HTR-8/SVneo (cell line): Measurements from ENCODE around the gene CDK6.

Experiments
- DNase-seq: peaks from one replicate; pipeline ENCODE4 v3.0.0; 2011; ENCODE audit warnings: low spot score, mixed read lengths; ENCODE audit not compliant: insufficient read length
- FAIRE-seq: peaks from 2 replicates; lab custom pipeline; 2011; peaks lifted over from hg19 to GRCh38; lab: Jason Lieb, UNC

The CDK6 gene

GRCh38 chr7:92665926-92666325, 170.4 kb downstream of the CDK6 start:
- DNase-seq (no peak), FAIRE-seq (no peak)

DNA sequence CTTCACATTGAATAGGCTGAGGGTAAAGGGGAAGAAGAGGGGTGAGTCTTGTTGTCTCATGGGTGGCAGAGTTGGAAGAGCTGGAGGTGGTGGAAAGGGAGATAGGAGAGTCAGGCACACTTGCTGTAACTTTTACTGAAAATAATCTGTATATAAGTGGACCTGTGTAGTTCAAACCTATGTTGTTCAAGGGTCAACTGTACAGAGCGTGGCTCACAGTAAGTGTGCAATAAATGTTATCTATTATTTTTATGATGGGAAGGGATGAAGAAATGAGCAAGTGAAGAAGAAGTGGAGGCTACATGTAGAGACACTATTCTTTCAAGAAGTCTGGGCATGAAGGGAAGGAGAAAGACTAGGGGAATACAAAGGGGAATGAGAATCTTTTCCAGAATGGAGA, 174.7 kb downstream of the CDK6 start:
- FAIRE-seq, result no peak
- no peak for DNase-seq

- no peak for FAIRE-seq
- DNase-seq, result no peak
Measured at GRCh38 chr7:92658671-92659070, 177.7 kb downstream of the CDK6 start.

- no peak for FAIRE-seq
Measured at GRCh38 chr7:92657391-92657790, 179.0 kb downstream of the CDK6 start.

DNA sequence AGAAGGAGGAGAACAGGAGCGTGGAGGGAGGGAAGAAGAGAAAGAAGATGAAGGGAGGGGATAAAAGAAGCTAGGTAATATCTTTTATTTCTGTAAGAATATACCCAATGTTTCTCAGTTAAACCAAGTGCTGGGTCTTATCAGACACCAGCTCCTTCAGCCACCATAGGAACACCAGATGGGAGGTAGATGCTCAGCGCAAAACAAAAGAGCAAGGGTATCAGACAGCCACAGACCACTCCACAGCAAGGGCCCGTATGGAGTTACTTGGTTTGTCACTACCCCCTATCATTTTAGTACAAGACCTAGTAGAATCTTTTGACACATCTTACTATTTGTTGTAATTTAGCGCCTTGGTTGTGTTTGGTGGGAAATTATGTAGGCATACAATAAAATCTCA, 180.3 kb downstream of the CDK6 start:
- FAIRE-seq, result no peak
- no peak for DNase-seq

More at GRCh38 chr7:92657391-92657790, 179.0 kb downstream of the CDK6 start:
- no peak for DNase-seq

DNA sequence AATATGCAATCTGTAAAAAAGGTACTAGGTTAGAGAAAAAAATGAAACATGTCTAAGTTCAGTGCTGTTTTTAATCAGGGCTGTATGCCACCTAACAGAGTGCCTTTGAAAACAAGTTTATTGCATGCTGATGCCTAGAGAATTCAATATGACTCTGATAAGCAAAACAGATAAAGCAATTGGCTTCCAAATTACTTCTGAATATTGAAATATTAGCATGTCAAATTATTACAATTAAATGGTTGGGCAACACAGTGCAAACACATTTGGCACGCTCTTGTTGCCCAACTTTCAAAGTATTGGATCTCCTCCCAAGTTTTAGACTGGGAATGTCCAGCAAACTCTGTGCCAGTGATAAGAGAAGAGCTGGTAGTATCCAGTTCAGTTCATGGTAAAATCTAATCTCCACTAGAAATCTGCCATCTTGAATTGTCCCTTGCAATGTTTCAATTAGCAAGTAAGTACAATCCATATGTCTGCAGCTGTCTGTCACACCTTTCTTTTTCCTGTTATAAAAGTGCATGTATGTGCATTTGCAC, 181.0 kb downstream of the CDK6 start:
- no peak for DNase-seq

GRCh38 chr7:92653136-92653535, 183.2 kb downstream of the CDK6 start:
- no peak for DNase-seq
- no peak for FAIRE-seq

More for the DNA sequence above, 181.0 kb downstream of the CDK6 start:
- FAIRE-seq, result no peak

GRCh38 chr7:92652536-92652935, 183.8 kb downstream of the CDK6 start:
- no peak for FAIRE-seq

DNA sequence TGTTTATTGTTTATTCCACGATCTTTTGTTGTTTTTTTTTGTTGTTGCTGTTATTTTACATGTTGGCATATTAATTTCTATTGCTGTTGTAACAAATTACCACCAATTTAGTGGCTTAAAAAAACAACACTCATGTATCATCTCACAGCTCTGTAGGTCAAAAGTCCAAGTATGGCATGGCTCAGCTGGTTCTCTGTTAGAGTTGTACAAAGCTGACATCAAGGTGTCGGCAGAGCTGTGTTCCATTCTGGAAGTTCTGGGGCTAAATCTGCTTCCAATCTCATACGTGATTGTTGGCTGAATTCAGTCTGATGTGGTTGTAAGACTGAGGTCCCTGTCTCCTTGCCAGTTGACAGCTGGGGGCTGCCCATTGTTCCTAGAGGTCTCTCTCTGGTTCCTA, 186.0 kb downstream of the CDK6 start:
- FAIRE-seq, result no peak
- no peak for DNase-seq

More at GRCh38 chr7:92652536-92652935, 183.8 kb downstream of the CDK6 start:
- no peak for DNase-seq

- no peak for FAIRE-seq
- no peak for DNase-seq
Measured at GRCh38 chr7:92648067-92648466, 188.3 kb downstream of the CDK6 start.

DNA sequence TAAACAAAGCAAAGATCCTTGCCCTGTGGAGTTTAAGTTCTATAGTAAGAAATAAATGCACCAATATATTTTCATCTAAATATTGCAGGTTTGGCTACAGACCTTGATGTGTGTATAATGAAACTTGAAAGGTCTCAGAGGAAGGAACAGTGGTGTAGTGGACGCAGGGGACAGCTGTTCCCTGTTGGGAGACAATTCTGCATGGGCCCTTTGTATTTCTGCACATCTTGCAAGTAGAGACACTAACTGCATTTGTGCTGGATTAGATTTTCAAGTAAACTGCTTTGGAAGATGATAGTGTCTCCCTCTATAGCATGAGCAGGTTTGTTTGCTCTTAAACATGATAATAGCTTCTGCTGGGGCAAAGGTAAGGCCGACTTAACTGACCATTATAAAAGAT, 188.7 kb downstream of the CDK6 start:
- DNase-seq, result no peak
- no peak for FAIRE-seq

GRCh38 chr7:92647011-92647625, 189.3 kb downstream of the CDK6 start:
- DNase-seq, result no peak
- no peak for FAIRE-seq

DNA sequence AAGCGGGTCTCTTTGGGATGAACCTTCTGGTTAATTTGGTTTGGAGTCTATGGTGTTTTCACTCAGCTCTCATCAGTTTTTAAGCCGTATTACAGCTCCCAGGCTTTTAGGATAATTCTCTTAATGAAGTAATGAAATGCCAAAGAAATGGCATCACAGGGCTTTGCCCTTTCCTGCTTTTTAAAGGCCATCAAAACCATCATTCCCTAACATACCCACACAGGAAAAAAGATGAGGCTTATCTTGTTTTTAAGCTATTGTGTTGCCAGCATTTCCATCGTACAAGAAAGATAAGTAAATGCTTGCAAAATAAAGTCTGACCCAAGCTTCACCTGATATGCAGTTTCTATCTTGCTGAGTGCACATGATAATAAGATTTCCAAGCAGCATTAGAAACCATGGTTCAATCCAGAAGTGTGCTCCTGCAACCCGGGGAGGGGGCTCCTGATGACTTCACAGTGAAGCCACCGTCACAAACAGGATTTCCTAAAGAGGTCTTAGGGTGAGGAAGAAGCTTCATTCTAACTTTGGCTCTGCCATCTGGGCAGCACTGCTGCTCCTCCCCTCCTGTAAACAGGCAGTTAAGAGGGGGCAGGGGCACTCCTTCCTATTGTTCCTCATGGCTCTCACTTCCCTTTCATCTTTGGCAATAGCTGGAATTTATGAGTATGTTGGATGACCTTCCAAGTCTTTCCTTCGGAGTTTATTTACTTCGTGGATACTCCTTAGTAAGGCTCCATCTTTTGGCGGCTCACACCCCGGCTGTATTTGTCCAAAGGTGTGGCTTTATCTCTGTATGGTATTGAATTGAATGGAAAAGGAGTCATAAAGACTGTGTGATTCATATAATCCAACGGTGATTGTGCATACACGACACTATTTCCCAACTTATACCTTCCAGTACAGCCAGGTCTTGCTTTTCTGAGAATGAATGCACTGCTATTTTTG, 191.0 kb downstream of the CDK6 start:
- FAIRE-seq, result no peak
- no peak for DNase-seq

DNA sequence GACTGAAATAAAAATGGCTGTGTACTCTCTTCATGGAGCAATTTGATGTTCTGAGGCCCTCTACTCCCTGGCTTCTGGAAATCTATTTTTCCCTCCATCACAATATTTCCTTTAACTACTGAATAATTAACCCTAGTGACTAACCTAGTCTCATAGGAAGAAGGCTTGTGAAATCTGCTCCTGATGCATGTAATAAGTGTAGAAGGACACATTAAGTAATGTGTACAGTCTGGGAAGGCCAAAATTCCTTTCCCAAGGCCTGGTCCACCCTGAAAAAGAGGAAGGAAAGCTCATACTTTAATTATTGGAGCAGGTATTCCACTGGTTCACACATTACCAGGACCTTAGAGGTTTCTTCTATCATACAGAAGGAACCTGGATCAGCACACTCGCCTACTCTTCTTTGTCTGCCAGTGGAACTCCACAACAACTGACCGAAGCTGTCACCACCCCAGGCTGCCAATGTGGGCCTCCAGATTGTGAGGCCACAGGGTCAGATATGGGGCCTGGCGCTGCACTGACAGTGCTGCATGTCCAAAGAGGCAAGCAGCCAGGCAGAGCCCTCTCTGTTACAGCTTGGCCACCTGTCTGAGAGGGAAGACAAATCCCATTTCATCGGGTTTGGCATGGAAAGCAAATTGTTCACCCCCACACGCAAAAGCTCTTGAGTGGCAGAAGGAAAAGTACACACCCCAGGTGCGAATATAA, 191.8 kb downstream of the CDK6 start:
- no peak for FAIRE-seq
- DNase-seq, result no peak

- DNase-seq (no peak), FAIRE-seq (no peak)
Measured at GRCh38 chr7:92643821-92644220, 192.6 kb downstream of the CDK6 start.

DNA sequence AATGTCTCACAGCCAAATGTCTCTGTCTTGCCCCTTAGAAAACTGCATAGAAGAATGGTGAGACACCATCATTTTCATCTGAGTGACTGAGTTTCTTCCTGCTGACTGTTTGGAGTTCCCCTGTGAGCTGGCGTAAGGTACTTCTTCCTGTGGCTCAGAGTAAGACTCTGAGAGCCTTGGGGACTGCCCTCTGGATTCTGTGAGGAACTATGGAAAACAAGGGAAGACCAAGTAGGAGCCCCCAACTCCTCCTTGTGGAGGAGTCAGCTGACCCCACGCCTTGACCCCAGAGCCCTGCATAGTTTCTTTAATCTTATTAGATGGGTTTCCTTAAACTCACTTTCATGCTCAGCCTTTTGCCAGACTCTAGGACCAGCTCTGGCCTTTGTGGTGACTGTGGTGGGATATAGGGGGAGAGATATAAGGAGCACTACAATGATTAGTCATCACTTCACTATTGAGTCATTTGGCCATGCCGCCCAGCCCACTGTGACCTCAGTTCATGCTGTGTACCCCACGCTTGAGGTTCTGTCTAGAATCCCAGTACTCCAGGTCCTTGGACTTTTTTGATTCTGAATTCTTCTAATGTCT, 194.4 kb downstream of the CDK6 start:
- FAIRE-seq (no peak), DNase-seq (no peak)

DNA sequence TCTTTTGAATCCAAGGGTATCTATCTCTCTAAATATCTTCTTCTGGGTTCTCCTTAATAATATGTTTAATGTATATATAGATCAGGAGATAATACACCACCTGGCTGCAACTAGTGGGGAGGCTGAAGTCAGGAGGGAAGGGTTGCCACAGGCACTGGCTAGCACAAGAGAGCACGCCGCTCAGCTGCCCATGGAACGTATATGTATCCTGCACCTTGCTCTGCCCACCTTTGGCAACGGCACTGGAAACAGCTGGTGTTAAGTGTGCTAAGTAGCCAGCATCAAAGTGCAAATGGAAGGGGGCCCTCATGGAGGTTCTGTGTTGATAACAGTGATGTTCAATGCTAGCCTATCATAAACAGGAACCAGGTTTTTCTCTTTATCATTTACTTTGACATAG, 196.4 kb downstream of the CDK6 start:
- DNase-seq (no peak), FAIRE-seq (no peak)

DNA sequence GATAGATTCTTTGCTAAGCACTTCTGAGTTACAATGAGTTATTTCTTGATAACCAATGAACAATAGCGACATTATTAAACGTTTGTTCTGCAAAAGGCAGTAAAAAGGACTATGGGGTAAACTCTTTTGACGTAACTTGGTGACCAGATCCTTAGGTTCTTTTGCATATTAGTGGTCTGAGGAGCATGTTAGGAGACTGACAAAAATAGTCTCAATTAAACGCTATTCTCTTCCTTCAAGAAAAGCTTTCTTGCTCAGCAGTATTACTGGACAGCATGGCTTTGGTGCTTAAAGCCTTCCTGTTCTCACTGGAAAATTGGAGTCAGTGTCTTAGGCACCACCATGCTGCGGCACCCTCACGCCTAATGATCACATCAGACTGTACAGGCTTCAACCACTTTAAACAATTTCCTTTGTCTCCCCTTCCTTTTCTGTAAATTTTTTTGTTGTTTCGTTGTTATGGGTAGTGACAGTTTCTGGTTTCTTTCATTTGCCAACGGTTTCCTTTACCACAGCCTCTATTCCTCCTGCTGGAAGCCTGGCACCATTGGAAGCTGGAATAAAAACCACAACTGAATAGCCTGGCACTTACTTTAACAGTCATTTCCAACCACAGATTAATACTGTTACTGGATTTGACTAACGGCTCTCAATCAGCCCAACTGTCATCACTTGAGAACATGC, 197.0 kb downstream of the CDK6 start:
- no peak for DNase-seq
- FAIRE-seq, result no peak

DNA sequence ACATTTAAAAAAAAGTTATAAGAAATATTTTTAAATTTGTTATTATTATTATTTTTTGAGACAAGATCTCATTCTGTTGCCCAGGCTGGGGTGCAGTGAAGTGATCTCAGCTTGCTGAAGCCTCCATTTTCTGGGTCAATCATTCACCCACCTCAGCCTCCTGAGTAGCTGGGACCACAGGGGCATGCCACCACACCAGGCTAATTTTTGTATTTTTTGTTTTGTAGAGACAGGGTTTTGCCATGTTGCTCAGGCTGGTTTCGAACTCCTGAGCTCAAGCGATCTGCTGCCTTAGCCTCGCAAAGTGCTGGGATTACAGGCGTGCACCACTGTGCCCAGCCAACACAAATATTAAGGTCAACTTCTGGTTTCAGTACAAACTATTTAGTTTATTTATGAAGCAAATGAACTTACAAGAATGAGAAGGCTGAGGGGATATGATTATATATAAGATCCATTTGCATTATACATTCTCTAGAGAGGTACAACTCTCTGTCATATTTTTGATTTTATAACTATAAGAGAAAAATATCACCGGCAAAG, 200.3 kb downstream of the CDK6 start:
- FAIRE-seq (no peak), DNase-seq (no peak)
